HCT116 (cell line): ENCODE measurements around the gene SART3. TPM values are rescaled to one million over a fixed set of nuclear protein-coding genes. Genes with fewer than 3 reads are reported as not detected.

Experiments
- ATAC-seq: fragments of 200-7000 bp; cut with Tn5 transposase; 2 replicates; pipeline ENCODE4 v1.9.1; 2020; ENCODE audit warnings: mild to moderate bottlenecking, moderate library complexity
- BruUV-seq: library from RNA; stranded (reverse); fragments of 400-500 nt; replicated peaks from 2 replicates; lab custom pipeline; 2021; lab: Mats Ljungman, UMichigan
- CTCF ChIA-PET: fragments of 300-600 bp; sonication (Branson Sonifier 250); formaldehyde crosslinking; loops from one replicate; lab custom pipeline; 2021; ENCODE audit warnings: antibody characterized with exemption; lab: Charles Lee
- POLR2A ChIA-PET: fragments of 300-600, 350-600 bp; sonication (Branson Sonifier 250); formaldehyde crosslinking; loops from one replicate; lab custom pipeline; 2021; ENCODE audit warnings: antibody characterized with exemption; lab: Charles Lee
- RAD21 ChIA-PET, 2 experiments: fragments of 300-600 bp; sonication (Branson Sonifier 250); formaldehyde crosslinking; loops; one replicate each; lab custom pipeline; 2023; ENCODE audit warnings: low total read pairs in 2 of 2; ENCODE audit not compliant: uncharacterized antibody in 2 of 2, unreplicated experiment in 2 of 2, low non-redundant PET in 1 of 2; lab: Charles Lee
- DNase-seq: peaks from one replicate; pipeline ENCODE4 v3.0.0-alpha.2; 2010; ENCODE audit warnings: low read depth, low spot score
- H2AFZ ChIP-seq: fragments of 200-600 bp; shearing (Covaris generic), sonication (generic); 2 replicates; pipeline ENCODE4 v1.6.1; 2017; ENCODE audit warnings: low read depth, mixed run types, mixed read lengths, antibody characterized with exemption, low read length; ENCODE audit not compliant: poor library complexity, severe bottlenecking
- H3K27ac ChIP-seq: 2 replicates; pipeline ENCODE4 v1.5.1; 2012; ENCODE audit warnings: low read depth, low read length
- H3K27me3 ChIP-seq: fragments of 200-600 bp; sonication (generic); 2 replicates; pipeline ENCODE4 v1.6.1; 2016; ENCODE audit warnings: mixed run types, low read length, mixed read lengths; ENCODE audit not compliant: insufficient read depth
- H3K36me3 ChIP-seq, 2 experiments: fragments of 200-500 bp in 1 of 2; fragments of 200-600 bp in 1 of 2; sonication (Bioruptor generic) in 1 of 2; sonication (generic) in 1 of 2; 2 replicates each; pipeline versions ENCODE4 v1.5.1 to v1.6.1; 2014 to 2016; ENCODE audit warnings: low read length in 2 of 2, inconsistent platforms in 1 of 2, mixed read lengths in 1 of 2, mixed run types in 1 of 2; ENCODE audit not compliant: insufficient read depth in 2 of 2, control insufficient read depth in 1 of 2
- H3K4me1 ChIP-seq, 2 experiments: fragments of 200-600 bp in 1 of 2; sonication (generic) in 1 of 2; 2 replicates each; pipeline versions ENCODE4 v1.5.1 to v1.6.1; 2012 to 2017; ENCODE audit warnings: low read length in 2 of 2, inconsistent platforms in 1 of 2, mild to moderate bottlenecking in 1 of 2, mixed read lengths in 1 of 2, mixed run types in 1 of 2, moderate library complexity in 1 of 2; ENCODE audit not compliant: insufficient read depth in 2 of 2, control insufficient read depth in 1 of 2
- H3K4me2 ChIP-seq: fragments of 200-600 bp; sonication (generic); 2 replicates; pipeline ENCODE4 v1.6.1; 2017; ENCODE audit warnings: mixed run types, low read length, mixed read lengths
- H3K4me3 ChIP-seq, 2 experiments: fragments of 200-600 bp in 1 of 2; sonication (generic) in 1 of 2; replicated peaks in 1 of 2; 2 replicates each; pipeline ENCODE4 v1.5.1; 2011 to 2016; ENCODE audit warnings: low read length in 2 of 2, control low read depth in 1 of 2, low read depth in 1 of 2, mild to moderate bottlenecking in 1 of 2, mixed read lengths in 1 of 2, mixed run types in 1 of 2
- H3K79me2 ChIP-seq: fragments of 200-600 bp; sonication (generic); 2 replicates; pipeline ENCODE4 v1.6.1; 2017; ENCODE audit warnings: mild to moderate bottlenecking, mixed run types, low read length, moderate library complexity, mixed read lengths; ENCODE audit not compliant: insufficient read depth
- H3K9ac ChIP-seq: fragments of 200-600 bp; sonication (generic); 2 replicates; pipeline ENCODE4 v1.6.1; 2016; ENCODE audit warnings: low read length, mixed read lengths
- H3K9me2 ChIP-seq: fragments of 200-600 bp; sonication (generic), shearing (Covaris generic); 2 replicates; pipeline ENCODE4 v1.6.1; 2017; ENCODE audit warnings: mixed run types, mild to moderate bottlenecking, moderate library complexity; ENCODE audit not compliant: insufficient read depth
- H3K9me3 ChIP-seq, 2 experiments: fragments of 200-500 bp in 1 of 2; fragments of 200-600 bp in 1 of 2; sonication (Bioruptor generic) in 1 of 2; sonication (generic) in 1 of 2; 2 replicates each; pipeline ENCODE4 v1.6.1; 2014 to 2017; ENCODE audit warnings: low read length in 2 of 2, mixed read lengths in 2 of 2, inconsistent platforms in 1 of 2, low read depth in 1 of 2, mild to moderate bottlenecking in 1 of 2, mixed run types in 1 of 2, moderate library complexity in 1 of 2; ENCODE audit not compliant: control insufficient read depth in 1 of 2, insufficient read depth in 1 of 2
- H4K20me1 ChIP-seq: fragments of 200-600 bp; sonication (generic), shearing (Covaris generic); 2 replicates; pipeline ENCODE4 v1.6.1; 2017; ENCODE audit warnings: mixed run types, mild to moderate bottlenecking, moderate library complexity; ENCODE audit not compliant: insufficient read depth
- ATF3 ChIP-seq: IDR thresholded peaks from 2 replicates; pipeline ENCODE4 v1.6.1; 2012
- CBX3 ChIP-seq: IDR thresholded peaks from 2 replicates; pipeline ENCODE4 v1.6.1; 2012; ENCODE audit warnings: low read depth
- EGR1 ChIP-seq: IDR thresholded peaks from 2 replicates; pipeline ENCODE4 v1.6.1; 2012; ENCODE audit warnings: low read depth
- ELF1 ChIP-seq: IDR thresholded peaks from 2 replicates; pipeline ENCODE4 v1.6.1; 2012; ENCODE audit warnings: low read depth, borderline replicate concordance
- EZH2 ChIP-seq: fragments of 200-600 bp; sonication (generic); IDR thresholded peaks from 2 replicates; pipeline ENCODE4 v1.6.1; 2017; ENCODE audit warnings: antibody characterized with exemption, mixed run types
- EZH2phosphoT487 ChIP-seq: fragments of 200-600 bp; IDR thresholded peaks from 2 replicates; pipeline ENCODE4 v1.6.1; 2018; ENCODE audit warnings: antibody characterized with exemption, borderline replicate concordance
- FOSL1 ChIP-seq: IDR thresholded peaks from 2 replicates; pipeline ENCODE4 v1.6.1; 2012; ENCODE audit warnings: low read depth
- JUND ChIP-seq: IDR thresholded peaks from 2 replicates; pipeline ENCODE4 v1.6.1; 2012
- POLR2AphosphoS5 ChIP-seq: IDR thresholded peaks from 2 replicates; pipeline ENCODE4 v1.6.1; 2011; ENCODE audit warnings: mild to moderate bottlenecking, low read depth, low read length, moderate library complexity
- RAD21 ChIP-seq: IDR thresholded peaks from 2 replicates; pipeline ENCODE4 v1.6.1; 2012; ENCODE audit warnings: low read depth, mild to moderate bottlenecking
- SIN3A ChIP-seq: IDR thresholded peaks from 2 replicates; pipeline ENCODE4 v1.6.1; 2012; ENCODE audit warnings: low read depth
- TCF7L2 ChIP-seq: IDR thresholded peaks from 2 replicates; pipeline ENCODE4 v1.7.0; 2011; ENCODE audit warnings: borderline replicate concordance, inconsistent platforms; ENCODE audit not compliant: insufficient read depth, insufficient read length; ENCODE audit errors: extremely low read depth
- ZFX ChIP-seq: fragments of 450-650 bp; IDR thresholded peaks from 2 replicates; pipeline ENCODE4 v1.6.1; 2017
- ZNF274 ChIP-seq: fragments of 200-500 bp; sonication (Bioruptor generic); IDR thresholded peaks from 2 replicates; pipeline ENCODE4 v1.6.1; 2014; ENCODE audit warnings: mild to moderate bottlenecking, low read depth, low read length, inconsistent platforms
- intact Hi-C: fragments of 100-400 bp; cut with micrococcal nuclease; formaldehyde crosslinking; loops from 2 replicates; pipeline ENCODE4 v1.10.0; 2022
- total RNA-seq: library from RNA; stranded (reverse); gene quantifications from one replicate; pipeline ENCODE4 v1.2.1, GENCODE V29; 2021; ENCODE audit not compliant: unreplicated experiment
- TF ChIP-seq, protein P1 (sequence below): IDR thresholded peaks from 2 replicates; pipeline ENCODE4 v1.6.1; 2012

Gene SART3
- total RNA-seq, 1 experiment from 2014 or later, result 76.1 TPM

- H3K36me3 ChIP-seq, result peaks cover 4 to 18% of the 10 kb centered on the region in 2 experiments; a peak in 2 of 4 replicates
- TF ChIP-seq ELF1 (no peak), SIN3A (no peak), JUND (no peak), POLR2AphosphoS5 (no peak), EZH2phosphoT487 (no peak), FOSL1 (no peak), ATF3 (no peak), EZH2 (no peak), CBX3 (no peak), ZFX (no peak), TCF7L2 (no peak), RAD21 (no peak), EGR1 (no peak), ZNF274 (no peak)
- TF ChIP-seq, protein P1, sequence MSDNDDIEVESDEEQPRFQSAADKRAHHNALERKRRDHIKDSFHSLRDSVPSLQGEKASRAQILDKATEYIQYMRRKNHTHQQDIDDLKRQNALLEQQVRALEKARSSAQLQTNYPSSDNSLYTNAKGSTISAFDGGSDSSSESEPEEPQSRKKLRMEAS, result no peak
- TF ChIP-seq, all 23 proteins: peak for 0
- Histone ChIP-seq H3K9me2 (no peaks in the 10 kb centered on the region), H3K27me3 (no peaks in the 10 kb centered on the region), H2AFZ (no peak overlapping the region), H3K4me3 (no peak overlapping the region), H3K27ac (no peak overlapping the region), H3K4me1 (no peaks in the 10 kb centered on the region), H4K20me1 (peaks cover 28% of the 10 kb centered on the region; the same call in 1 of the 2 replicates), H3K4me2 (no peak overlapping the region), H3K79me2 (peaks cover 100% of the 10 kb centered on the region), H3K9ac (no peak overlapping the region), H3K9me3 (no peaks in the 10 kb centered on the region)
- no TSS peak for BruUV-seq
- RAD21 ChIA-PET, result no interaction called here
- POLR2A ChIA-PET, result no interaction called here
- DNase-seq (no peak), ATAC-seq (no peak)
- CTCF ChIA-PET, result no interaction called here
- intact Hi-C loops, result no loop called here
Observed at GRCh38 chr12:108553799-108554198, 7.2 kb downstream of the SART3 start.
